Measurements from ENCODE around the gene NOTCH3. TPM values are rescaled to one million over a fixed set of nuclear protein-coding genes. Genes with fewer than 3 reads are reported as not detected.
A peak's percentile ranks its signal among the peaks of the same experiment; 100 is the strongest.

NOTCH3 gene
- polyA plus RNA-seq, 4 donors = 0.45 to 15.6 (median 6.6) TPM

DNA sequence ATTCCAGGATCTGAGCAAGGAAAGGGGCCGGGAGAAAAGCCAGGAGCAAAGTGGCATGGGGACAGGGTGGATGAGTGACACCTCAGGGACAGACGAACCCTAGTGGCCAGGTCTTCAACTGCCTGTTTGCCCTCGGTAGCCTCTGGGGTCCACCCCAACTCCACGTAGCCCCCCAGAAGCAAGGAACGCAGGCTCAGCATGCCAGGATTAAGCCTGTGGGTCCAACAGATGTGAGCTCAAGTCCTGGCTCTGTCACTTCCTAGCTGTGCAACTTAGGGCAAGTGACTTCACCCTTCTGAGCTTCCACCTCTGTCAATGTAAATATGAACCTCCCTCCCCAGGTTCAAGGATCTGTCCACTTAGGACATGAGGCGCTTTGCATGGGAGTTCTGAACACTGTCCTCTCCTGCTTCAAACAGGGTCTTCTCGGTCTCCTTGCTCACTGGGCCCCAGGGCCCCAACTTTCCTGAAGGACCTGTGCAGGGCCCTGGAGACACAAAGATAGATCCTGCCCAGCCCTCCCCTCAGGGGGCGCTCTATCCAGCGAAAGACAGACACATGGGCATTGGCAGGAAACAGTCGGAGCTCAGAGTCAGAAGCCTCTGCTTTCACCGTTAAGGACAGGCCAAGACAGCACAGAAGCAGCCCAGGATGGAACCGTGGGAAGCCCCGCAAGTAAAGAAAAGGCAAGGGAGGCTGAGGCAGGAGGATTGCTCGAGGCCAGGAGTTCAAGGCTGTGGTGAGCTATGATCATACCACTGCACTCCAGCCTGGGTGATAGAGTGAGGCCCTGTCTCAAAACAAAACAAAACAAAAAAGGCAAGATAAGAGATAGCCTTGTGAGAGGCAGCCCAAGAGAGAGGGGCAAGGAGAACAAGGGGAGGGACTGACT, 80.4 kb downstream of the NOTCH3 start:
- 95 to 98% (median 97%) methylated on average over 14 of the region's 14 CpGs for WGBS, 3 donors

DNA sequence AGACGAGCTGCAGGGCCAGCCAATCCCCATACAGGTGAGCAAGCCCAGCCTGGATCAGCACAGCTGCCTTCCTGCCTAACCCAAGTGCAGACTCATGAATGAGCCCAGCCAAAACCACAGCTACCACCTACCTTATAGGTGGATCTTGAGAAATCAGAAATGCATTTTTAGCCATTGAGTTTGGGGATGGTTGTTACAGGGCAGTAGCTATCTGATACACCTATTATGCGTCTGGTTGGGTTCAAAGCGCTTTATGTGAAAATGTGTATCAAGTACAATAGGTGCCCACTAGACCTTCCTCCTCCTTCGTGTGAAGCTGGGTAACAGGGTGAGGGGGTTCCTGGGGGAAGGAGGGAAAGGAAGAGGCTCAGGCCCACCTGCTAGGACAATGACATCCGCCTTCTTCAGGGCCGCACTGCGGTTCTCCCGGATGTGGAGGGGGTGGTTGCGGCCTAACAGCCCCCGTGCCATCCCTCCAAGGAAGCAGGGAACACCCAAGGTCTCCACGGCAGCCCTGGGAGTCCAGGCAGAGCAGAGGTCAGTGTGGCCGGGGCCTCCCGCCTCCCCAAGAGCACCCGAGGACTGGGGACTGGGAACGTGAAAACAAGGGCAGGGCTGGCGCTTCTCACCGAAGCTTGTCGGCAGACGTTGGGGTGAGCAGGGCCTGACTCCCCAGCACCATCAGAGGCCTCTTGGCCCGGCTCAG, 81.9 kb downstream of the NOTCH3 start:
- Histone ChIP-seq H3K27me3 (ENCODE audit: control insufficient read depth in 3 of 3, insufficient read depth in 3 of 3, low read length in 3 of 3) (no peaks in the 10 kb centered on the region), H3K27ac (ENCODE audit: low read depth in 1 of 3, low read length in 2 of 3) (no peak overlapping the region), H3K4me1 (ENCODE audit: control insufficient read depth in 3 of 3, insufficient read depth in 2 of 3, low read depth in 1 of 3, low read length in 2 of 3) (peaks cover 0 to 2% (median 0%) of the 10 kb centered on the region in 3 donors), H3K9me3 (ENCODE audit: control insufficient read depth in 2 of 2, insufficient read depth in 1 of 2, low read depth in 1 of 2, low read length in 1 of 2) (no peaks in the 10 kb centered on the region), H3K4me3 (ENCODE audit: low read depth in 1 of 3, low read length in 3 of 3) (no peak overlapping the region), H3K36me3 (ENCODE audit: control insufficient read depth in 3 of 3, insufficient read depth in 2 of 3, low read depth in 1 of 3, low read length in 3 of 3) (peaks cover 8 to 98% (median 43%) of the 10 kb centered on the region in 3 donors)
- no peak for FAIRE-seq
- no peak for DNase-seq
- 94 to 97% (median 95%) methylated on average over 19 to 20 of the region's 20 CpGs for WGBS, 3 donors

More for the DNA sequence above, 80.4 kb downstream of the NOTCH3 start:
- Histone ChIP-seq H3K9me3 (ENCODE audit: control insufficient read depth in 2 of 2, insufficient read depth in 1 of 2, low read depth in 1 of 2, low read length in 1 of 2) (no peaks in the 10 kb centered on the region), H3K36me3 (ENCODE audit: control insufficient read depth in 3 of 3, insufficient read depth in 2 of 3, low read depth in 1 of 3, low read length in 3 of 3) (peaks cover 7 to 86% (median 42%) of the 10 kb centered on the region in 3 donors), H3K27ac (ENCODE audit: low read depth in 1 of 3, low read length in 2 of 3) (no peak overlapping the region), H3K4me1 (ENCODE audit: control insufficient read depth in 3 of 3, insufficient read depth in 2 of 3, low read depth in 1 of 3, low read length in 2 of 3) (peaks cover 0 to 7% (median 0%) of the 10 kb centered on the region in 3 donors), H3K4me3 (ENCODE audit: low read depth in 1 of 3, low read length in 3 of 3) (no peak overlapping the region), H3K27me3 (ENCODE audit: control insufficient read depth in 3 of 3, insufficient read depth in 3 of 3, low read length in 3 of 3) (no peaks in the 10 kb centered on the region)
- FAIRE-seq (no peak), DNase-seq (no peak)

DNA sequence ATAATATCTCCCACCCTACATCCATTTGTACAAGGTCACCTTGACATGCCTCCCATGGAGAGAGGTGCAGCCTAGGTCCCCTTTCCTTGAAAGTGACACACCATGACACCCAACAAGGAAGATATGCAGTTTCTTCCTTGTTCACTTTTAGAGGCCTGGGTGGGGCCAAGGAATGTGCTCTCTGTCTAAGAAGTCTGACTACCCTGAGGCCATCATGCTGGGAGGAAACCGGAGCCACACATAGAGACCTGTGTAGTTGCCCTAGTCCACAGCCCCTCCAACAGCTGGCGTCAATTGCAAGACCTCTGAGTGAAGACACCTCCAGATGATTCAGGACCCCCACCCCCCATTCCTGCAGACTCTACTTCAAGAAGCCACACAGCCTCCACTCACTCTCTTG, 82.5 kb downstream of the NOTCH3 start:
- WGBS, 3 donors = 95 to 96% (median 95%) methylated on average over 2 of the region's 2 CpGs
- Histone ChIP-seq H3K9me3 (ENCODE audit: control insufficient read depth in 2 of 2, insufficient read depth in 1 of 2, low read depth in 1 of 2, low read length in 1 of 2) (peaks cover 0 to 2% of the 10 kb centered on the region in 2 donors), H3K4me3 (ENCODE audit: low read depth in 1 of 3, low read length in 3 of 3) (no peak overlapping the region), H3K36me3 (ENCODE audit: control insufficient read depth in 3 of 3, insufficient read depth in 2 of 3, low read depth in 1 of 3, low read length in 3 of 3) (peaks cover 10 to 98% (median 43%) of the 10 kb centered on the region in 3 donors), H3K27ac (ENCODE audit: low read depth in 1 of 3, low read length in 2 of 3) (no peak overlapping the region), H3K27me3 (ENCODE audit: control insufficient read depth in 3 of 3, insufficient read depth in 3 of 3, low read length in 3 of 3) (no peaks in the 10 kb centered on the region), H3K4me1 (ENCODE audit: control insufficient read depth in 3 of 3, insufficient read depth in 2 of 3, low read depth in 1 of 3, low read length in 2 of 3) (no peaks in the 10 kb centered on the region)
- DNase-seq = no peak
- no peak for FAIRE-seq

DNA sequence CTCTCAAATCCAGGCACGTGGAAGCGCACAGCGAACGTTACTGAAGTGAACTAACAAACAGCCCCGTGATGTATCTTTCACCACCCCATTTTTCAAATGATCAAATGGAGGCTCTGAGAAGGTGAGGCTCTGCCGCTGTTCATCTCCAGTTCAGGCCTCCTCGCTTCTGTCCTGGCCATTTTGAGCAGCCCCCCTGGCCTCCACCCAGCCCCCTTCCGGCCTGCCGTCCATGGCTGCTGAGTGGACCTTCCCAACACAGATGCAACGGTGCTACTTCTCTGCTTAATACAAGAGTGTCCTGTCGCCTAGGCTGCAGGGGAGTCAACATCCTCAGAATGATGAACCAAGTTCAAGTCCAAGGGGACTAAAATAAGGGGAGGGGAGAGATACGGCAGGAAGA, 83.9 kb downstream of the NOTCH3 start:
- FAIRE-seq (no peak), DNase-seq (no peak)
- Histone ChIP-seq H3K4me1 (ENCODE audit: control insufficient read depth in 3 of 3, insufficient read depth in 2 of 3, low read depth in 1 of 3, low read length in 2 of 3) (no peaks in the 10 kb centered on the region), H3K36me3 (ENCODE audit: control insufficient read depth in 3 of 3, insufficient read depth in 2 of 3, low read depth in 1 of 3, low read length in 3 of 3) (peaks cover 10 to 90% (median 34%) of the 10 kb centered on the region in 3 donors), H3K4me3 (ENCODE audit: low read depth in 1 of 3, low read length in 3 of 3) (no peak overlapping the region), H3K27ac (ENCODE audit: low read depth in 1 of 3, low read length in 2 of 3) (no peak overlapping the region), H3K27me3 (ENCODE audit: control insufficient read depth in 3 of 3, insufficient read depth in 3 of 3, low read length in 3 of 3) (no peaks in the 10 kb centered on the region), H3K9me3 (ENCODE audit: control insufficient read depth in 2 of 2, insufficient read depth in 1 of 2, low read depth in 1 of 2, low read length in 1 of 2) (peaks cover 0 to 2% of the 10 kb centered on the region in 2 donors)
- WGBS, 3 donors = 87 to 93% (median 90%) methylated on average over 12 of the region's 12 CpGs

DNA sequence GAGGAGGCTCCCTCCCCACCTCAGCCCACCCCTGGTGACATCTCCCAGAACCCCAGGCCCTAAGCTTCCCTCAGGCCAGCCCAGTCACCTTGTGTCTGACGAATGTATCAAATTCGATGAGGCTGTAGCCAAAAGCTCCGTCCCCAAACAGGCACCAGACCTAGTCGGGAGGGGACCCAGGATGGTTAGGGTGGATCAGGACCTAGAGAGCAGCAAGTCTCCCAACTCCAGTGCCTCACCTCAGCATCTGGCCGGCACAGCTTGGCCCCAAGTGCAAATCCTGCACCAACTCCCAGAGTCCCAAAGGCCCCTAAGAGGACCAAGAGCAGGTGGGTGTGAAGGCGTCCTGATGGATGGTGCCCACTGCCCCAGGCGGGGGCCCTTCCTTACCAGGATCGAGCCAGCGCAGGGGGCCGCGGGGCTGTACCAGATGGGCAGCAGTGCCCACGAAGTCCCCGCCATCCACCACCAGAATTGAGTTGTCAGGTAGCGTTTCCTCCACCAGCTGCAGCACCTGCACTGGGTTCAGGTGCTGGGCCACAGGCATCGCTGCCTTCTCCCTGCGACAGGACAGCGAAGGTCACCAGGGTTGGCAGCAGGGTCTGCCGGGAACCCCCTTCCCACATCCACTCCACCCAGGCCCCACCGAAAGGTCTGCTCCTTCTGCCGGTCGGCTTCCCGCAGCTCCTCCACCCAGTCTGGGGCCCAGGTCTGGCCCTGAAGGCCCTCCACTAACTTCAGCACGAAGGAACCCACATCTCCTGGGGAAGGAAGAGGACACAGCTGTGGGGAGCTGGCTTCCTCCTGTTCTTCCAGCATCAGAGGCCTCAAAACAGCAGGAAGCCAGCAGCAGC, 84.8 kb downstream of the NOTCH3 start:
- peak overlapping the region in 1 of 3 donors; percentile 33 for H3K27ac ChIP-seq (ENCODE audit: low read depth in 1 of 3, low read length in 2 of 3)
- 81 to 86% (median 82%) methylated on average over 23 of the region's 23 CpGs for WGBS, 3 donors

DNA sequence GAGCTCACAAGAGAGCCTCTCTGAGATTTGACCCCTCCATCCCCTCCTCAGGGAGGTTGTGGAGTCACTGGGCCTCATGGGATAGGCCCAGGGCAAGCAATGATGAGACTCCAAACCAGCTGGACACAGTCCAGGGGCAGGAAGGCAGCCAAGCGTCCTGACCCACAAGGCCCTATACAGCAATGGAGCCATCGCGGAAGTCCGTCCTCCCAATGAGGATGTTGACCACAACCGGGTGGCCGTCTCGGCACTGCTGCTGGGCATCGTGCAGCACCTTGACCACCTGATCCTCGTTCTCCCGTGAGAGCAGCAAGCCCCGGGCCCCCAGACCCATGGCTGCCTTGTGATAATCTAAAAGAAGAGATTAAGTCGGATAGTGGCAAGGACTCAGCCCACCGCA, 85.7 kb downstream of the NOTCH3 start:
- no peak for DNase-seq
- Histone ChIP-seq H3K27ac (ENCODE audit: low read depth in 1 of 3, low read length in 2 of 3) (peak overlapping the region in 1 of 3 donors; percentile 33), H3K9me3 (ENCODE audit: control insufficient read depth in 2 of 2, insufficient read depth in 1 of 2, low read depth in 1 of 2, low read length in 1 of 2) (peaks cover 0 to 2% of the 10 kb centered on the region in 2 donors), H3K4me3 (ENCODE audit: low read depth in 1 of 3, low read length in 3 of 3) (no peak overlapping the region), H3K4me1 (ENCODE audit: control insufficient read depth in 3 of 3, insufficient read depth in 2 of 3, low read depth in 1 of 3, low read length in 2 of 3) (no peaks in the 10 kb centered on the region), H3K27me3 (ENCODE audit: control insufficient read depth in 3 of 3, insufficient read depth in 3 of 3, low read length in 3 of 3) (no peaks in the 10 kb centered on the region), H3K36me3 (ENCODE audit: control insufficient read depth in 3 of 3, insufficient read depth in 2 of 3, low read depth in 1 of 3, low read length in 3 of 3) (peaks cover 9 to 85% (median 23%) of the 10 kb centered on the region in 3 donors)
- no peak for FAIRE-seq
- 62 to 83% (median 81%) methylated on average over 13 of the region's 13 CpGs for WGBS, 3 donors

More for the DNA sequence above, 84.8 kb downstream of the NOTCH3 start:
- no peak for FAIRE-seq
- H3K9me3 ChIP-seq (ENCODE audit: control insufficient read depth in 2 of 2, insufficient read depth in 1 of 2, low read depth in 1 of 2, low read length in 1 of 2) = peaks cover 0 to 2% of the 10 kb centered on the region in 2 donors
- H3K27me3 ChIP-seq (ENCODE audit: control insufficient read depth in 3 of 3, insufficient read depth in 3 of 3, low read length in 3 of 3) = no peaks in the 10 kb centered on the region
- no peaks in the 10 kb centered on the region for H3K4me1 ChIP-seq (ENCODE audit: control insufficient read depth in 3 of 3, insufficient read depth in 2 of 3, low read depth in 1 of 3, low read length in 2 of 3)
- H3K36me3 ChIP-seq (ENCODE audit: control insufficient read depth in 3 of 3, insufficient read depth in 2 of 3, low read depth in 1 of 3, low read length in 3 of 3) = peaks cover 10 to 91% (median 30%) of the 10 kb centered on the region in 3 donors
- no peak overlapping the region for H3K4me3 ChIP-seq (ENCODE audit: low read depth in 1 of 3, low read length in 3 of 3)
- DNase-seq = no peak

DNA sequence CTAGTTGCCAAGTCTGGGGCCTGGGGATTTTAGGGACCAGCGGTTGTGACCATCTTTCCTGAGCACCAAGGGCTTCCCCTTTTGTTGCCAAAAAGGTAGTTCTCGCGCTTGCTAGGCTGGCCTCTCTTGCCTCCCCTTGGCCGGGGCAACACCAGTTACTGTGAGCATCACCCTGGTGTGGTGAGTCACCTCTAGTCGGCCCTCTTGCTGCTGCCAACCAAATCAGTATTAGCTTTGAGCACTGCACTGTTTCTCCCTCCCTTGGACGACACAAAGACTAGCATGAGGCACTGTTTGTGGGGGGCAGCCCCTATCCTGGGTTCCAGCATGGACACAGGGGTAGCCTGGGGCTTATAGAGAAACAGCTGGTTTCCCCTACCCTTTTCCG, 86.6 kb downstream of the NOTCH3 start:
- no peak for DNase-seq
- no peak for FAIRE-seq
- H3K4me1 ChIP-seq (ENCODE audit: control insufficient read depth in 3 of 3, insufficient read depth in 2 of 3, low read depth in 1 of 3, low read length in 2 of 3) = no peaks in the 10 kb centered on the region
- peaks cover 9 to 79% (median 16%) of the 10 kb centered on the region in 3 donors for H3K36me3 ChIP-seq (ENCODE audit: control insufficient read depth in 3 of 3, insufficient read depth in 2 of 3, low read depth in 1 of 3, low read length in 3 of 3)
- H3K27ac ChIP-seq (ENCODE audit: low read depth in 1 of 3, low read length in 2 of 3) = no peak overlapping the region
- WGBS, 3 donors = 79 to 88% (median 86%) methylated on average over 7 of the region's 7 CpGs
- H3K9me3 ChIP-seq (ENCODE audit: control insufficient read depth in 2 of 2, insufficient read depth in 1 of 2, low read depth in 1 of 2, low read length in 1 of 2) = peaks cover 0 to 2% of the 10 kb centered on the region in 2 donors
- no peak overlapping the region for H3K4me3 ChIP-seq (ENCODE audit: low read depth in 1 of 3, low read length in 3 of 3)
- no peaks in the 10 kb centered on the region for H3K27me3 ChIP-seq (ENCODE audit: control insufficient read depth in 3 of 3, insufficient read depth in 3 of 3, low read length in 3 of 3)

Measured in small intestine (tissue), 7 donors.